ENCODE results near the gene ASB14. TPM values are rescaled to one million over a fixed set of nuclear protein-coding genes. Genes with fewer than 3 reads are reported as not detected.

ASB14 gene
- total RNA-seq, 4 donors from 2014 or later: 1.9 to 3.4 (median 2.6) TPM

GRCh38 chr3:57278237-57278636, 14.2 kb downstream of the ASB14 start:
- TF ChIP-seq POLR2A (IDR thresholded peaks at IDR 0.05) (no peak), CTCF (IDR thresholded peaks at IDR 0.05 in 4 of 5, conservative IDR thresholded peaks at IDR 0.05 in 1 of 5) (no peak)

GRCh38 chr3:57275393-57275792, 17.1 kb downstream of the ASB14 start:
- no peaks in the 10 kb centered on the region for H3K27me3 ChIP-seq
- ATAC-seq (peak in 1 of 2 donors; percentile 33), DNase-seq (no peak)
- in situ Hi-C loops (cut with MboI; ENCODE audit: low sequenced_read_pairs in 4 of 4) (no loop called here), intact Hi-C loops (cut with DNase I; ENCODE audit: low total_unique reads) (no loop called here)
- no peaks in the 10 kb centered on the region for H3K4me1 ChIP-seq
- H3K27ac ChIP-seq: no peak overlapping the region
- no peaks in the 10 kb centered on the region for H3K9me3 ChIP-seq
- TF ChIP-seq CTCF (IDR thresholded peaks at IDR 0.05 in 4 of 5, conservative IDR thresholded peaks at IDR 0.05 in 1 of 5): no peak
- TF ChIP-seq POLR2A (IDR thresholded peaks at IDR 0.05): no peak
- H3K36me3 ChIP-seq: peaks cover 0 to 84% of the 10 kb centered on the region in 2 donors
- no peak overlapping the region for H3K4me3 ChIP-seq

More at GRCh38 chr3:57278237-57278636, 14.2 kb downstream of the ASB14 start:
- DNase-seq (no peak), ATAC-seq (no peak)
- H3K27ac ChIP-seq: peak overlapping the region in 1 of 4 donors; percentile 4
- no peaks in the 10 kb centered on the region for H3K9me3 ChIP-seq
- no peaks in the 10 kb centered on the region for H3K4me1 ChIP-seq
- in situ Hi-C loops (cut with MboI; ENCODE audit: low sequenced_read_pairs in 4 of 4) (no loop called here), intact Hi-C loops (cut with DNase I; ENCODE audit: low total_unique reads) (no loop called here)
- no peaks in the 10 kb centered on the region for H3K27me3 ChIP-seq
- no peak overlapping the region for H3K4me3 ChIP-seq
- H3K36me3 ChIP-seq: peaks cover 0 to 59% of the 10 kb centered on the region in 2 donors

- peaks cover 0 to 84% of the 10 kb centered on the region in 2 donors for H3K36me3 ChIP-seq
- no peak for DNase-seq
- in situ Hi-C loops (cut with MboI; ENCODE audit: low sequenced_read_pairs in 4 of 4): no loop called here
Measured at GRCh38 chr3:57274845-57275244, 17.6 kb downstream of the ASB14 start.

GRCh38 chr3:57268416-57268815, 24.1 kb downstream of the ASB14 start:
- in situ Hi-C loops (cut with MboI; ENCODE audit: low sequenced_read_pairs in 4 of 4): no loop called here
- Histone ChIP-seq H3K9me3 (no peaks in the 10 kb centered on the region), H3K36me3 (peaks cover 0 to 67% of the 10 kb centered on the region in 2 donors), H3K4me3 (no peak overlapping the region), H3K4me1 (no peaks in the 10 kb centered on the region), H3K27me3 (no peaks in the 10 kb centered on the region), H3K27ac (no peak overlapping the region)
- TF ChIP-seq CTCF (IDR thresholded peaks at IDR 0.05 in 4 of 5, conservative IDR thresholded peaks at IDR 0.05 in 1 of 5) (no peak), POLR2A (IDR thresholded peaks at IDR 0.05) (no peak)
- DNase-seq: no peak
- intact Hi-C loops (cut with DNase I; ENCODE audit: low total_unique reads): no loop called here
- ATAC-seq: no peak

More at GRCh38 chr3:57274845-57275244, 17.6 kb downstream of the ASB14 start:
- no peaks in the 10 kb centered on the region for H3K4me1 ChIP-seq
- H3K27ac ChIP-seq: peak overlapping the region in 1 of 4 donors; percentile 25
- no peaks in the 10 kb centered on the region for H3K27me3 ChIP-seq
- H3K9me3 ChIP-seq: no peaks in the 10 kb centered on the region
- intact Hi-C loops (cut with DNase I; ENCODE audit: low total_unique reads): no loop called here
- TF ChIP-seq CTCF (IDR thresholded peaks at IDR 0.05 in 4 of 5, conservative IDR thresholded peaks at IDR 0.05 in 1 of 5): no peak
- no peak for TF ChIP-seq POLR2A (IDR thresholded peaks at IDR 0.05)
- ATAC-seq: no peak
- H3K4me3 ChIP-seq: no peak overlapping the region

GRCh38 chr3:57261929-57262328, 30.6 kb downstream of the ASB14 start:
- in situ Hi-C loops (cut with MboI; ENCODE audit: low sequenced_read_pairs in 4 of 4) (no loop called here), intact Hi-C loops (cut with DNase I; ENCODE audit: low total_unique reads) (no loop called here)
- Histone ChIP-seq H3K27ac (no peak overlapping the region), H3K36me3 (peaks cover 0 to 72% of the 10 kb centered on the region in 2 donors), H3K4me3 (no peak overlapping the region), H3K9me3 (no peaks in the 10 kb centered on the region), H3K4me1 (peaks cover 6 to 15% of the 10 kb centered on the region in 2 donors), H3K27me3 (no peaks in the 10 kb centered on the region)
- TF ChIP-seq POLR2A (IDR thresholded peaks at IDR 0.05) (no peak), CTCF (IDR thresholded peaks at IDR 0.05 in 4 of 5, conservative IDR thresholded peaks at IDR 0.05 in 1 of 5) (no peak)
- ATAC-seq (no peak), DNase-seq (no peak)
